Breast epithelium (tissue), 3 donors: ENCODE data around the gene EPS8.

Source experiments
- POLR2A ChIP-seq: fragments of 450-650 bp; IDR thresholded peaks from one replicate; pipeline ENCODE4 v1.6.1; 2016; ENCODE audit warnings: antibody characterized with exemption, mild to moderate bottlenecking, moderate library complexity
- POLR2AphosphoS5 ChIP-seq, 3 donors: sonication (generic); formaldehyde crosslinking; IDR thresholded peaks; one replicate each; pipeline ENCODE4 v1.6.1; 2017; ENCODE audit warnings: antibody characterized with exemption in 3 of 3
- TF ChIP-seq, protein P1 (sequence below), 3 donors: fragments of 450-650 bp; IDR thresholded peaks; one replicate each; pipeline ENCODE4 v1.5.1; 2016 to 2017; ENCODE audit warnings: antibody characterized with exemption in 3 of 3, mild to moderate bottlenecking in 3 of 3, moderate library complexity in 3 of 3

DNA sequence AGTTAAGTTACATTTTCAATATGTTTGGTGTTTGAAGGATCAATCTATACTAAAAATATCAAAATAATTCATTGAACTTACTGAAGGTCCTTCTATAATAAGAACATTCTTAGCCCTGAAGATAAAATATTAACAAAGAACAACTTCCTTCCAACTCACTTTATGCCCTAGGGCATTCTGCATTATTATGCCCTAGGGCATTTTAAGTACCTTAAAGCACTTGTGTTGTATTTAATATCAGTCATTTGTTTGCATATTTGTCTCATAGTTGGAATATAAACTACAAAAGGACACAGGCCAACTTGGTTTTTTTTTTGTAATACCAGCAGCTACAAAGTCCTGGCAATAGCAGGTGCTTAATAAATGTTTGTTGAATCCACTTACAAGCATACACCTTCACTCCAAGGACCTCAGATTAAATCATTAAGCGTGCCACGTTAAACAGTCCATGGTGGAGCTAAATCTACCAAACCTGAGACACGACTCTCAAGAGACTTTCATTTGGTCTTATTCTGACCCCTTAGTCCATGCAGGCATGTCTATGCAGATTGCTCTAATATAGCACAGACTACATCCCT is 50.7 kb downstream of the EPS8 start:
- TF ChIP-seq, protein P1, sequence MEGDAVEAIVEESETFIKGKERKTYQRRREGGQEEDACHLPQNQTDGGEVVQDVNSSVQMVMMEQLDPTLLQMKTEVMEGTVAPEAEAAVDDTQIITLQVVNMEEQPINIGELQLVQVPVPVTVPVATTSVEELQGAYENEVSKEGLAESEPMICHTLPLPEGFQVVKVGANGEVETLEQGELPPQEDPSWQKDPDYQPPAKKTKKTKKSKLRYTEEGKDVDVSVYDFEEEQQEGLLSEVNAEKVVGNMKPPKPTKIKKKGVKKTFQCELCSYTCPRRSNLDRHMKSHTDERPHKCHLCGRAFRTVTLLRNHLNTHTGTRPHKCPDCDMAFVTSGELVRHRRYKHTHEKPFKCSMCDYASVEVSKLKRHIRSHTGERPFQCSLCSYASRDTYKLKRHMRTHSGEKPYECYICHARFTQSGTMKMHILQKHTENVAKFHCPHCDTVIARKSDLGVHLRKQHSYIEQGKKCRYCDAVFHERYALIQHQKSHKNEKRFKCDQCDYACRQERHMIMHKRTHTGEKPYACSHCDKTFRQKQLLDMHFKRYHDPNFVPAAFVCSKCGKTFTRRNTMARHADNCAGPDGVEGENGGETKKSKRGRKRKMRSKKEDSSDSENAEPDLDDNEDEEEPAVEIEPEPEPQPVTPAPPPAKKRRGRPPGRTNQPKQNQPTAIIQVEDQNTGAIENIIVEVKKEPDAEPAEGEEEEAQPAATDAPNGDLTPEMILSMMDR (IDR thresholded peaks at IDR 0.05) = no peak
- TF ChIP-seq POLR2A (no peak), POLR2AphosphoS5 (IDR thresholded peaks at IDR 0.05) (no peak)
